PC-9 (cell line): ENCODE data around the gene SEC24C. TPM values are rescaled to one million over a fixed set of nuclear protein-coding genes. Genes with fewer than 3 reads are reported as not detected.

Experiments
- BruUV-seq: library from RNA; stranded (reverse); fragments of 400-500 nt; replicated peaks from 2 replicates; lab custom pipeline; 2021; lab: Mats Ljungman, UMichigan
- CTCF ChIA-PET: fragments of 300-600 bp; sonication (Branson Sonifier 250); formaldehyde crosslinking; loops from one replicate; lab custom pipeline; 2022; ENCODE audit warnings: antibody characterized with exemption; lab: Charles Lee
- POLR2A ChIA-PET: fragments of 300-600 bp; sonication (Branson Sonifier 250); formaldehyde crosslinking; loops from one replicate; lab custom pipeline; 2022; ENCODE audit warnings: antibody characterized with exemption; ENCODE audit not compliant: unreplicated experiment; lab: Charles Lee
- DNase-seq, 2 experiments: peaks; one replicate each; pipeline versions ENCODE4 v3.0.0 to v3.0.0-alpha.2; 2015 to 2022; ENCODE audit warnings: mixed read lengths in 1 of 2
- H2AFZ ChIP-seq: fragments of 200-600 bp; sonication (generic); 2 replicates; pipeline ENCODE4 v1.8.1; 2017; ENCODE audit warnings: antibody characterized with exemption
- H3F3A ChIP-seq: fragments of 200-600 bp; sonication (generic); 2 replicates; pipeline ENCODE4 v1.8.1; 2017; ENCODE audit warnings: antibody characterized with exemption, mild to moderate bottlenecking, low read depth; ENCODE audit not compliant: insufficient read depth
- H3K27ac ChIP-seq: fragments of 200-600 bp; sonication (generic); 2 replicates; pipeline ENCODE4 v1.6.1; 2016; ENCODE audit warnings: mixed run types
- H3K27me3 ChIP-seq: fragments of 200-600 bp; sonication (generic); 2 replicates; pipeline ENCODE4 v1.6.1; 2016; ENCODE audit warnings: low read depth, mixed run types; ENCODE audit not compliant: insufficient read depth
- H3K36me3 ChIP-seq: fragments of 200-600 bp; sonication (generic); 2 replicates; pipeline ENCODE4 v1.6.1; 2016; ENCODE audit warnings: low read depth, mixed run types
- H3K4me1 ChIP-seq: fragments of 200-600 bp; sonication (generic); replicated peaks from 2 replicates; pipeline ENCODE4 v1.6.1; 2016; ENCODE audit warnings: mixed run types; ENCODE audit not compliant: insufficient read depth
- H3K4me2 ChIP-seq: fragments of 200-600 bp; sonication (generic); 2 replicates; pipeline ENCODE4 v1.6.1; 2017; ENCODE audit warnings: mixed run types
- H3K4me3 ChIP-seq: fragments of 200-600 bp; sonication (generic); 2 replicates; pipeline ENCODE4 v1.6.1; 2016; ENCODE audit warnings: mixed run types
- H3K79me2 ChIP-seq: fragments of 200-600 bp; sonication (generic); 2 replicates; pipeline ENCODE4 v1.6.1; 2017; ENCODE audit warnings: low read depth, mixed run types
- H3K9me2 ChIP-seq: fragments of 200-600 bp; sonication (generic); 2 replicates; pipeline ENCODE4 v1.8.1; 2017; ENCODE audit warnings: mild to moderate bottlenecking; ENCODE audit not compliant: insufficient read depth
- H3K9me3 ChIP-seq: fragments of 200-600 bp; sonication (generic); 2 replicates; pipeline ENCODE4 v1.8.1; 2016; ENCODE audit warnings: low read depth; ENCODE audit not compliant: insufficient read depth
- H4K20me1 ChIP-seq: fragments of 200-600 bp; sonication (generic); 2 replicates; pipeline ENCODE4 v1.8.1; 2017; ENCODE audit not compliant: insufficient read depth
- CTCF ChIP-seq: fragments of 200-600 bp; sonication (generic); conservative IDR thresholded peaks from 2 replicates; pipeline ENCODE4 v1.6.1; 2017; ENCODE audit warnings: mixed run types, antibody characterized with exemption, mild to moderate bottlenecking, moderate library complexity
- EZH2 ChIP-seq: fragments of 200-600 bp; sonication (generic); IDR thresholded peaks from 2 replicates; pipeline ENCODE4 v1.8.0; 2017; ENCODE audit warnings: antibody characterized with exemption, low read depth
- intact Hi-C: fragments of 100-400 bp; cut with micrococcal nuclease; formaldehyde crosslinking; loops from one replicate; pipeline ENCODE4 v1.10.0; 2022; ENCODE audit not compliant: unreplicated experiment
- total RNA-seq: library from RNA; stranded (reverse); gene quantifications from 2 replicates; pipeline ENCODE4 v1.2.3, GENCODE V29; 2021

Gene SEC24C
- total RNA-seq, 1 experiment from 2014 or later: 105 TPM

- peaks cover 50% of the 10 kb centered on the region for H3K36me3 ChIP-seq
- H3K27me3 ChIP-seq: no peaks in the 10 kb centered on the region
- H3K4me2 ChIP-seq: no peak overlapping the region
- no peak overlapping the region for H3K4me3 ChIP-seq
- ChIA-PET POLR2A (interaction anchor here (0.6 kb wide), 1 partner anchor 304 kb away, joined by 7 read pairs; no protein-coding TSS in a partner anchor), CTCF (no interaction called here)
- H3K9me3 ChIP-seq: no peaks in the 10 kb centered on the region
- H3K9me2 ChIP-seq: no peaks in the 10 kb centered on the region
- TF ChIP-seq EZH2: no peak
- TF ChIP-seq CTCF: no peak
- peaks cover 11% of the 10 kb centered on the region for H3K4me1 ChIP-seq
- no peak overlapping the region for H2AFZ ChIP-seq
- H3K79me2 ChIP-seq: peaks cover 15% of the 10 kb centered on the region
- no TSS peak for BruUV-seq
- peaks cover 14% of the 10 kb centered on the region for H3F3A ChIP-seq
- no peak for DNase-seq
- intact Hi-C loops: no loop called here
- H3K27ac ChIP-seq: no peak overlapping the region
- H4K20me1 ChIP-seq: peaks cover 40% of the 10 kb centered on the region
Measured at GRCh38 chr10:73758704-73759511, 14.7 kb downstream of the SEC24C start.

- CTCF ChIA-PET: no interaction called here
- intact Hi-C loops: no loop called here
- Histone ChIP-seq H3K4me2 (no peak overlapping the region), H3K4me3 (no peak overlapping the region), H3F3A (peaks cover 11% of the 10 kb centered on the region), H3K27ac (no peak overlapping the region), H3K79me2 (peaks cover 13% of the 10 kb centered on the region), H3K27me3 (no peaks in the 10 kb centered on the region), H3K36me3 (peaks cover 45% of the 10 kb centered on the region), H3K4me1 (peaks cover 11% of the 10 kb centered on the region), H3K9me2 (no peaks in the 10 kb centered on the region), H2AFZ (no peak overlapping the region), H4K20me1 (peaks cover 38% of the 10 kb centered on the region), H3K9me3 (no peaks in the 10 kb centered on the region)
- TF ChIP-seq CTCF (no peak), EZH2 (no peak)
- POLR2A ChIA-PET: interaction anchor here (0.6 kb wide), 1 partner anchor 305 kb away, joined by 7 read pairs; no protein-coding TSS in a partner anchor
- peak in 1 of 2 experiments; percentile 51 for DNase-seq
- TSS peak; percentile 13 for BruUV-seq
Measured at GRCh38 chr10:73759512-73760115, 15.4 kb downstream of the SEC24C start.

- BruUV-seq: no TSS peak
- intact Hi-C loops: no loop called here
- POLR2A ChIA-PET: no interaction called here
- H3K4me3 ChIP-seq: no peak overlapping the region
- H3K9me2 ChIP-seq: no peaks in the 10 kb centered on the region
- H3K9me3 ChIP-seq: no peaks in the 10 kb centered on the region
- peaks cover 9% of the 10 kb centered on the region for H3F3A ChIP-seq
- H4K20me1 ChIP-seq: peaks cover 36% of the 10 kb centered on the region
- H3K27me3 ChIP-seq: no peaks in the 10 kb centered on the region
- TF ChIP-seq EZH2 (no peak), CTCF (no peak)
- peaks cover 56% of the 10 kb centered on the region for H3K36me3 ChIP-seq
- no peak overlapping the region for H3K27ac ChIP-seq
- no peak overlapping the region for H2AFZ ChIP-seq
- no peak overlapping the region for H3K4me2 ChIP-seq
- H3K4me1 ChIP-seq: peaks cover 11% of the 10 kb centered on the region
- CTCF ChIA-PET: no interaction called here
- H3K79me2 ChIP-seq: peaks cover 7% of the 10 kb centered on the region; the same call in 1 of the 2 replicates
- no peak for DNase-seq
Measured at GRCh38 chr10:73761781-73762180, 17.6 kb downstream of the SEC24C start.
